ENCODE measurements around the gene SCMH1. TPM values are rescaled to one million over a fixed set of nuclear protein-coding genes. Genes with fewer than 3 reads are reported as not detected.

Gene SCMH1
- total RNA-seq, 1 donor from 2014 or later, result 18.4 TPM

- no peak for DNase-seq (ENCODE audit: low read depth)
- no peak for FAIRE-seq
- Mint-ChIP-seq H3K4me3 (ENCODE audit: unreplicated experiment) (no peak overlapping the region), H3K27ac (ENCODE audit: unreplicated experiment) (no peak overlapping the region), H3K4me1 (ENCODE audit: low read depth, unreplicated experiment) (peaks cover 13% of the 10 kb centered on the region), H3K27me3 (ENCODE audit: low read depth, unreplicated experiment) (no peaks in the 10 kb centered on the region), H3K9me3 (ENCODE audit: unreplicated experiment) (no peaks in the 10 kb centered on the region), H3K36me3 (ENCODE audit: low read depth, unreplicated experiment) (peaks cover 58% of the 10 kb centered on the region)
- TF ChIP-seq CTCF (IDR thresholded peaks at IDR 0.05; ENCODE audit: insufficient read depth, low read depth, low read length), result no peak
- TF ChIP-seq EZH2 (IDR thresholded peaks at IDR 0.05; ENCODE audit: insufficient read depth, low read length), result no peak
- H3K4me2 ChIP-seq (ENCODE audit: low read length), result no peak overlapping the region
- peak overlapping the region; percentile 12 for H3K9ac ChIP-seq (ENCODE audit: low read length)
- no peak overlapping the region for H3K4me3 ChIP-seq (ENCODE audit: insufficient read depth, low read depth, low read length)
- no peaks in the 10 kb centered on the region for H3K9me3 ChIP-seq (ENCODE audit: insufficient read depth, low read depth, low read length)
- no peak overlapping the region for H2AFZ ChIP-seq (ENCODE audit: low read depth, low read length)
- H3K36me3 ChIP-seq (ENCODE audit: insufficient read depth, low read length), result peaks cover 83% of the 10 kb centered on the region
- no peaks in the 10 kb centered on the region for H3K27me3 ChIP-seq (ENCODE audit: insufficient read depth, low read length)
- H3K27ac ChIP-seq (ENCODE audit: low read depth, low read length), result peak overlapping the region; percentile 58
- peaks cover 67% of the 10 kb centered on the region for H4K20me1 ChIP-seq (ENCODE audit: insufficient read depth, low read length)
- H3K4me1 ChIP-seq (ENCODE audit: insufficient read depth, low read length), result peaks cover 5% of the 10 kb centered on the region
- H3K79me2 ChIP-seq (ENCODE audit: insufficient read depth, low read length), result peaks cover 12% of the 10 kb centered on the region
Measured at GRCh38 chr1:41009466-41009865, 232.6 kb downstream of the SCMH1 start.

DNA sequence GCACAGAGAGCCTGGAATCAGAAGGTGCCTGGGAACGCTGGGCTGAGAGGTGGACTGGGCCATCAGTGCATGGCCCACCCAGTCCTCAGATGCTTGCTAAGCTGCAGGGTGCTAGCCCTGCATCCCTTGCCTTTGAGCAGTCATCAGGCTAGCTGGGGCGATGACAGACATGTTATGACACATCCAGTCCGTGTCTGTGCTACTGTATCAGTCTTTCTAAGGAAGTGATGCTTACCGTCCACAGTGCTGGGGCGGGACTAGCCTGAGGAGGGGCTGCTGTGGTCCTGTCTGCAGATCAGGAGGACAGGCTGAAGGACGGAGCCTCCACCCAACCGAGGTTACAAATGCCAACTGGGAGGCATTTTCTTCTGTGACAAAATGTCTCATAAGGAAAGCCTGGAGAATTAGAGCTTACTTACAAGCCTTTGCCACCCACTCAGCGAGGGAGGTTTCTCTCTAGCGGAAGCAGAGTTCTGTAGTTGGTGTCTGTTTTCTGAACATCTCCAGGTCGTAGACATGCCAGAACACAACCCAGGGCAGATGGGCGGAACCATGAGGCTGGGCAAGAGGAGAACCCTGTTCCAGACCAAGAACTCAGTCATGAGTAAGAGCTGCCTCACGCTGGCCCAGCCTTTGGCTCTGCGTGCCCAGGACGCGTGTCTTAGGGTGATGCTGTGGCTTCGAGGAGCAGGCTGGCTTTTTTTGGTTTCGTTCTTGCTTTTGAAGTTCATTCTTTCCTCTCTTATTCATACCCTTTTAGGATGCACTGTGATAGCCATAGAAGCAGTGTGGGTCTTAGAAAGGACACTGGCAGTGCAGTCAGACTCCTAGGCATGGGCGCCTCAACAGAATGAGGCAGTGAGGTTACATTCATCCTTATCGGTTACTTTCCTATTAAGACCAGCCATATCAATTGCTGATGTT lies 234.9 kb downstream of the SCMH1 start:
- Histone ChIP-seq H3K36me3 (ENCODE audit: insufficient read depth, low read length) (peaks cover 84% of the 10 kb centered on the region), H3K9ac (ENCODE audit: low read length) (no peak overlapping the region), H3K4me2 (ENCODE audit: low read length) (no peak overlapping the region), H3K4me1 (ENCODE audit: insufficient read depth, low read length) (peaks cover 23% of the 10 kb centered on the region), H3K27me3 (ENCODE audit: insufficient read depth, low read length) (no peaks in the 10 kb centered on the region), H3K4me3 (ENCODE audit: insufficient read depth, low read depth, low read length) (no peak overlapping the region), H2AFZ (ENCODE audit: low read depth, low read length) (no peak overlapping the region), H4K20me1 (ENCODE audit: insufficient read depth, low read length) (peaks cover 74% of the 10 kb centered on the region), H3K27ac (ENCODE audit: low read depth, low read length) (no peak overlapping the region), H3K9me3 (ENCODE audit: insufficient read depth, low read depth, low read length) (no peaks in the 10 kb centered on the region), H3K79me2 (ENCODE audit: insufficient read depth, low read length) (peaks cover 16% of the 10 kb centered on the region)
- H3K27ac Mint-ChIP-seq (ENCODE audit: unreplicated experiment), result peak overlapping the region; percentile 47
- DNase-seq (ENCODE audit: low read depth) (peak; percentile 22), FAIRE-seq (no peak)
- H3K36me3 Mint-ChIP-seq (ENCODE audit: low read depth, unreplicated experiment), result peaks cover 53% of the 10 kb centered on the region
- H3K27me3 Mint-ChIP-seq (ENCODE audit: low read depth, unreplicated experiment), result no peaks in the 10 kb centered on the region
- peaks cover 25% of the 10 kb centered on the region for H3K4me1 Mint-ChIP-seq (ENCODE audit: low read depth, unreplicated experiment)
- TF ChIP-seq CTCF (IDR thresholded peaks at IDR 0.05; ENCODE audit: insufficient read depth, low read depth, low read length), result no peak
- no peak for TF ChIP-seq EZH2 (IDR thresholded peaks at IDR 0.05; ENCODE audit: insufficient read depth, low read length)
- H3K9me3 Mint-ChIP-seq (ENCODE audit: unreplicated experiment), result no peaks in the 10 kb centered on the region
- H3K4me3 Mint-ChIP-seq (ENCODE audit: unreplicated experiment), result no peak overlapping the region

DNA sequence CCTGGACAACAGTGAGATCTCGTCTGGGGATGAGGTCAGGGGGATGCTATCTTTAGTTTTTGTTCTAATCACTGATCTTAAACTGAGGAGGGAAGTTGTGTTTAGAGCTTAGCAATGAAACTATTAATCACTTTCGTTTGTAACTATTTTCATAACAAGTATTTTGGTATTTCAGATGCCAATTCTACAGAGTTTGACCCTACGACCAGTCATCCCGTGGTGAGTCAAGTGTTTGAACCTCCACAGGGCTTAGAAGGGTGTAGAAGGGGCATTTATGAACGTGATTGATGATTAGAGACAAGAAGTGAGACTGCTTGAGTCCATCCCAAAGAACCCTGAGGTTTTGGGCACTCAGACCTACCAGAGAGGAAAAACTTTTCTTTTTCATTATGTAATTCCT lies 236.2 kb downstream of the SCMH1 start:
- Mint-ChIP-seq H3K27ac (ENCODE audit: unreplicated experiment) (no peak overlapping the region), H3K4me1 (ENCODE audit: low read depth, unreplicated experiment) (peaks cover 29% of the 10 kb centered on the region), H3K9me3 (ENCODE audit: unreplicated experiment) (no peaks in the 10 kb centered on the region), H3K4me3 (ENCODE audit: unreplicated experiment) (no peak overlapping the region), H3K27me3 (ENCODE audit: low read depth, unreplicated experiment) (no peaks in the 10 kb centered on the region), H3K36me3 (ENCODE audit: low read depth, unreplicated experiment) (peaks cover 56% of the 10 kb centered on the region)
- Histone ChIP-seq H3K27me3 (ENCODE audit: insufficient read depth, low read length) (no peaks in the 10 kb centered on the region), H3K27ac (ENCODE audit: low read depth, low read length) (no peak overlapping the region), H3K9ac (ENCODE audit: low read length) (no peak overlapping the region), H2AFZ (ENCODE audit: low read depth, low read length) (no peak overlapping the region), H4K20me1 (ENCODE audit: insufficient read depth, low read length) (peaks cover 73% of the 10 kb centered on the region), H3K4me3 (ENCODE audit: insufficient read depth, low read depth, low read length) (no peak overlapping the region), H3K4me1 (ENCODE audit: insufficient read depth, low read length) (peaks cover 23% of the 10 kb centered on the region), H3K36me3 (ENCODE audit: insufficient read depth, low read length) (peaks cover 82% of the 10 kb centered on the region), H3K79me2 (ENCODE audit: insufficient read depth, low read length) (peaks cover 10% of the 10 kb centered on the region), H3K9me3 (ENCODE audit: insufficient read depth, low read depth, low read length) (no peaks in the 10 kb centered on the region), H3K4me2 (ENCODE audit: low read length) (no peak overlapping the region)
- TF ChIP-seq CTCF (IDR thresholded peaks at IDR 0.05; ENCODE audit: insufficient read depth, low read depth, low read length), result no peak
- TF ChIP-seq EZH2 (IDR thresholded peaks at IDR 0.05; ENCODE audit: insufficient read depth, low read length), result no peak
- no peak for FAIRE-seq
- peak; percentile 59 for DNase-seq (ENCODE audit: low read depth)
